ENCODE measurements around the gene LSM14A. TPM values are rescaled to one million over a fixed set of nuclear protein-coding genes. Genes with fewer than 3 reads are reported as not detected.
A peak's percentile ranks its signal among the peaks of the same experiment; 100 is the strongest.

LSM14A gene
- total and polyA plus RNA-seq, 2 of the 13 experiments (the other 11 are each of a cell fraction or from before 2014, with no cell fraction given), result 77.0 to 83.6 TPM

- TF ChIP-seq SMARCE1 (IDR thresholded peaks at IDR 0.05; ENCODE audit: borderline replicate concordance) (no peak), SOX5 (CRISPR knock-in tag; IDR thresholded peaks at IDR 0.05; ENCODE audit: borderline replicate concordance) (peak; percentile 63; the same call in 1 of the 2 replicates), RAD21 (CRISPR knock-in tag; IDR thresholded peaks at IDR 0.05) (no peak), SSRP1 (CRISPR knock-in tag; IDR thresholded peaks at IDR 0.05) (no peak), ZNF292 (CRISPR knock-in tag; IDR thresholded peaks at IDR 0.05; ENCODE audit: borderline replicate concordance, low read depth) (no peak), CHCHD3 (CRISPR knock-in tag; IDR thresholded peaks at IDR 0.05) (no peak), ZNF496 (CRISPR knock-in tag; IDR thresholded peaks at IDR 0.05; ENCODE audit: insufficient replicate concordance) (no peak), SOX13 (IDR thresholded peaks at IDR 0.05) (no peak), SOX13 (CRISPR knock-in tag; conservative IDR thresholded peaks at IDR 0.05 in 1 of 2, IDR thresholded peaks at IDR 0.05 in 1 of 2) (peak in 1 of 2 experiments; percentile 73; a peak in 1 of 4 replicates), KDM4B (CRISPR knock-in tag; IDR thresholded peaks at IDR 0.05) (no peak), HCFC1 (IDR thresholded peaks at IDR 0.05; ENCODE audit: low read depth, low read length) (no peak), MTA3 (CRISPR knock-in tag; IDR thresholded peaks at IDR 0.05) (no peak), RELA (CRISPR knock-in tag; IDR thresholded peaks at IDR 0.05) (no peak), EP300 (IDR thresholded peaks at IDR 0.05; ENCODE audit: low read depth in 2 of 2, low read length in 2 of 2) (no peak), EP300 (CRISPR knock-in tag; IDR thresholded peaks at IDR 0.05; ENCODE audit: borderline replicate concordance) (0 out of 2 replicates have a peak, but pooled peaks have one; percentile 15), NR2C2 (CRISPR knock-in tag; IDR thresholded peaks at IDR 0.05; ENCODE audit: borderline replicate concordance) (no peak), MLX (CRISPR knock-in tag; IDR thresholded peaks at IDR 0.05) (no peak)
- TF ChIP-seq, protein P1, sequence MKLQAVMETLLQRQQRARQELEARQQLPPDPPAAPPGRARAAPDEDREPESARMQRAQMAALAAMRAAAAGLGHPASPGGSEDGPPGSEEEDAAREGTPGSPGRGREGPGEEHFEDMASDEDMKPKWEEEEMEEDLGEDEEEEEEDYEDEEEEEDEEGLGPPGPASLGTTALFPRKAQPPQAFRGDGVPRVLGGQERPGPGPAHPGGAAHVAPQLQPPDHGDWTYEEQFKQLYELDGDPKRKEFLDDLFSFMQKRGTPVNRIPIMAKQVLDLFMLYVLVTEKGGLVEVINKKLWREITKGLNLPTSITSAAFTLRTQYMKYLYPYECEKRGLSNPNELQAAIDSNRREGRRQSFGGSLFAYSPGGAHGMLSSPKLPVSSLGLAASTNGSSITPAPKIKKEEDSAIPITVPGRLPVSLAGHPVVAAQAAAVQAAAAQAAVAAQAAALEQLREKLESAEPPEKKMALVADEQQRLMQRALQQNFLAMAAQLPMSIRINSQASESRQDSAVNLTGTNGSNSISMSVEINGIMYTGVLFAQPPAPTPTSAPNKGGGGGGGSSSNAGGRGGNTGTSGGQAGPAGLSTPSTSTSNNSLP (IDR thresholded peaks at IDR 0.05; ENCODE audit: low read depth, low read length), result no peak
- TF ChIP-seq, protein P2, sequence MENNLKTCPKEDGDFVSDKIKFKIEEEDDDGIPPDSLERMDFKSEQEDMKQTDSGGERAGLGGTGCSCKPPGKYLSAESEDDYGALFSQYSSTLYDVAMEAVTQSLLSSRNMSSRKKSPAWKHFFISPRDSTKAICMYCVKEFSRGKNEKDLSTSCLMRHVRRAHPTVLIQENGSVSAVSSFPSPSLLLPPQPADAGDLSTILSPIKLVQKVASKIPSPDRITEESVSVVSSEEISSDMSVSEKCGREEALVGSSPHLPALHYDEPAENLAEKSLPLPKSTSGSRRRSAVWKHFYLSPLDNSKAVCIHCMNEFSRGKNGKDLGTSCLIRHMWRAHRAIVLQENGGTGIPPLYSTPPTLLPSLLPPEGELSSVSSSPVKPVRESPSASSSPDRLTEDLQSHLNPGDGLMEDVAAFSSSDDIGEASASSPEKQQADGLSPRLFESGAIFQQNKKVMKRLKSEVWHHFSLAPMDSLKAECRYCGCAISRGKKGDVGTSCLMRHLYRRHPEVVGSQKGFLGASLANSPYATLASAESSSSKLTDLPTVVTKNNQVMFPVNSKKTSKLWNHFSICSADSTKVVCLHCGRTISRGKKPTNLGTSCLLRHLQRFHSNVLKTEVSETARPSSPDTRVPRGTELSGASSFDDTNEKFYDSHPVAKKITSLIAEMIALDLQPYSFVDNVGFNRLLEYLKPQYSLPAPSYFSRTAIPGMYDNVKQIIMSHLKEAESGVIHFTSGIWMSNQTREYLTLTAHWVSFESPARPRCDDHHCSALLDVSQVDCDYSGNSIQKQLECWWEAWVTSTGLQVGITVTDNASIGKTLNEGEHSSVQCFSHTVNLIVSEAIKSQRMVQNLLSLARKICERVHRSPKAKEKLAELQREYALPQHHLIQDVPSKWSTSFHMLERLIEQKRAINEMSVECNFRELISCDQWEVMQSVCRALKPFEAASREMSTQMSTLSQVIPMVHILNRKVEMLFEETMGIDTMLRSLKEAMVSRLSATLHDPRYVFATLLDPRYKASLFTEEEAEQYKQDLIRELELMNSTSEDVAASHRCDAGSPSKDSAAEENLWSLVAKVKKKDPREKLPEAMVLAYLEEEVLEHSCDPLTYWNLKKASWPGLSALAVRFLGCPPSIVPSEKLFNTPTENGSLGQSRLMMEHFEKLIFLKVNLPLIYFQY (CRISPR knock-in tag; IDR thresholded peaks at IDR 0.05; ENCODE audit: borderline replicate concordance), result no peak
- TF ChIP-seq, protein P3, sequence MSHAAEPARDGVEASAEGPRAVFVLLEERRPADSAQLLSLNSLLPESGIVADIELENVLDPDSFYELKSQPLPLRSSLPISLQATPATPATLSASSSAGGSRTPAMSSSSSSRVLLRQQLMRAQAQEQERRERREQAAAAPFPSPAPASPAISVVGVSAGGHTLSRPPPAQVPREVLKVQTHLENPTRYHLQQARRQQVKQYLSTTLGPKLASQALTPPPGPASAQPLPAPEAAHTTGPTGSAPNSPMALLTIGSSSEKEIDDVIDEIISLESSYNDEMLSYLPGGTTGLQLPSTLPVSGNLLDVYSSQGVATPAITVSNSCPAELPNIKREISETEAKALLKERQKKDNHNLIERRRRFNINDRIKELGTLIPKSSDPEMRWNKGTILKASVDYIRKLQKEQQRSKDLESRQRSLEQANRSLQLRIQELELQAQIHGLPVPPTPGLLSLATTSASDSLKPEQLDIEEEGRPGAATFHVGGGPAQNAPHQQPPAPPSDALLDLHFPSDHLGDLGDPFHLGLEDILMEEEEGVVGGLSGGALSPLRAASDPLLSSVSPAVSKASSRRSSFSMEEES (CRISPR knock-in tag; IDR thresholded peaks at IDR 0.05), result 0 out of 2 replicates have a peak, but pooled peaks have one; percentile 34
Observed at GRCh38 chr19:34261334-34262109, 89.2 kb downstream of the LSM14A start (continued).
